RWPE2 (cell line): ENCODE data around the gene SOX6.

Source experiments
- ATAC-seq: fragments of 200-7000 bp; cut with Tn5 transposase; 3 replicates; pipeline ENCODE4 v1.9.1; 2021; ENCODE audit warnings: low read depth
- DNase-seq: peaks from one replicate; pipeline ENCODE4 v3.0.0-alpha.2; 2020; ENCODE audit warnings: low spot score
- H3K27ac ChIP-seq: fragments of 450-650 bp; 2 replicates; pipeline ENCODE4 v1.5.1; 2017; ENCODE audit warnings: mild to moderate bottlenecking; ENCODE audit not compliant: poor library complexity, severe bottlenecking
- H3K27me3 ChIP-seq: fragments of 250-450 bp; sonication (Bioruptor Pico); 2 replicates; pipeline ENCODE4 v1.5.1; 2021; ENCODE audit warnings: mild to moderate bottlenecking, moderate library complexity; ENCODE audit not compliant: insufficient read depth, poor library complexity, severe bottlenecking
- H3K36me3 ChIP-seq: fragments of 250-450 bp; sonication (Bioruptor Pico); 2 replicates; pipeline ENCODE4 v1.5.1; 2020; ENCODE audit warnings: low read depth, mild to moderate bottlenecking, moderate library complexity
- H3K4me1 ChIP-seq: fragments of 250-450 bp; sonication (Bioruptor Pico); 2 replicates; pipeline ENCODE4 v1.5.1; 2021; ENCODE audit warnings: mild to moderate bottlenecking, moderate library complexity; ENCODE audit not compliant: insufficient read depth, poor library complexity, severe bottlenecking
- H3K4me3 ChIP-seq: fragments of 250-450 bp; sonication (Bioruptor Pico); 2 replicates; pipeline ENCODE4 v1.5.1; 2021; ENCODE audit warnings: mild to moderate bottlenecking, moderate library complexity; ENCODE audit not compliant: severe bottlenecking
- H3K9me3 ChIP-seq: fragments of 250-450 bp; sonication (Bioruptor Pico); 2 replicates; pipeline ENCODE4 v1.5.1; 2021; ENCODE audit warnings: mild to moderate bottlenecking, moderate library complexity; ENCODE audit not compliant: severe bottlenecking
- TF ChIP-seq, protein P1 (sequence below): fragments of 450-650 bp; IDR thresholded peaks from one replicate; pipeline ENCODE4 v1.5.1; 2017; ENCODE audit warnings: mild to moderate bottlenecking, moderate library complexity; ENCODE audit not compliant: poor library complexity, severe bottlenecking

Gene SOX6

DNA sequence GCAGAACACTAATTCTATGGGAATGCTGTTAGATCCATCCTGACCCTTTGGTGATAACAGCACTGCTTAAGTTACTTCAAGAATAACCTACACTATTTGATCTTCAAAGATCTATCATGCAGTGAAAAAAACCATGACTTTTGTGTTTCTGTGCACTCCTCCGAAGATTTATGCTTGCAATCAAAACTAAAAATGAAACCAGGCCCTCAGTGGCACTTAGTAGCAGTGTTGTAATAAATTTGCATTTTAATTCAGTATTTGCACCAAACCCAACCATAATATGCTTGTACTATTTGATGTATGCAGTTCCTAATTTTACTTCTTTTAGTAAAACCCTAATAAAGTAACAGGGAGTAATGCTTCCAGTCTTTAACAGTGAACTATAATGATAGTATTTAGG lies 130.7 kb downstream of the SOX6 start:
- no peak overlapping the region for H3K27ac ChIP-seq
- DNase-seq: no peak
- TF ChIP-seq, protein P1, sequence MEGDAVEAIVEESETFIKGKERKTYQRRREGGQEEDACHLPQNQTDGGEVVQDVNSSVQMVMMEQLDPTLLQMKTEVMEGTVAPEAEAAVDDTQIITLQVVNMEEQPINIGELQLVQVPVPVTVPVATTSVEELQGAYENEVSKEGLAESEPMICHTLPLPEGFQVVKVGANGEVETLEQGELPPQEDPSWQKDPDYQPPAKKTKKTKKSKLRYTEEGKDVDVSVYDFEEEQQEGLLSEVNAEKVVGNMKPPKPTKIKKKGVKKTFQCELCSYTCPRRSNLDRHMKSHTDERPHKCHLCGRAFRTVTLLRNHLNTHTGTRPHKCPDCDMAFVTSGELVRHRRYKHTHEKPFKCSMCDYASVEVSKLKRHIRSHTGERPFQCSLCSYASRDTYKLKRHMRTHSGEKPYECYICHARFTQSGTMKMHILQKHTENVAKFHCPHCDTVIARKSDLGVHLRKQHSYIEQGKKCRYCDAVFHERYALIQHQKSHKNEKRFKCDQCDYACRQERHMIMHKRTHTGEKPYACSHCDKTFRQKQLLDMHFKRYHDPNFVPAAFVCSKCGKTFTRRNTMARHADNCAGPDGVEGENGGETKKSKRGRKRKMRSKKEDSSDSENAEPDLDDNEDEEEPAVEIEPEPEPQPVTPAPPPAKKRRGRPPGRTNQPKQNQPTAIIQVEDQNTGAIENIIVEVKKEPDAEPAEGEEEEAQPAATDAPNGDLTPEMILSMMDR: no peak
- no peak overlapping the region for H3K4me3 ChIP-seq
- no peaks in the 10 kb centered on the region for H3K36me3 ChIP-seq
- ATAC-seq: no peak
- H3K9me3 ChIP-seq: no peaks in the 10 kb centered on the region
- H3K27me3 ChIP-seq: no peaks in the 10 kb centered on the region
- H3K4me1 ChIP-seq: no peaks in the 10 kb centered on the region

- DNase-seq: no peak
- ATAC-seq: no peak
- Histone ChIP-seq H3K9me3 (no peaks in the 10 kb centered on the region), H3K36me3 (no peaks in the 10 kb centered on the region), H3K4me1 (no peaks in the 10 kb centered on the region), H3K4me3 (no peak overlapping the region), H3K27me3 (no peaks in the 10 kb centered on the region), H3K27ac (no peak overlapping the region)
- TF ChIP-seq, protein P1: no peak
Measured at GRCh38 chr11:16223558-16223957, 132.8 kb downstream of the SOX6 start.

DNA sequence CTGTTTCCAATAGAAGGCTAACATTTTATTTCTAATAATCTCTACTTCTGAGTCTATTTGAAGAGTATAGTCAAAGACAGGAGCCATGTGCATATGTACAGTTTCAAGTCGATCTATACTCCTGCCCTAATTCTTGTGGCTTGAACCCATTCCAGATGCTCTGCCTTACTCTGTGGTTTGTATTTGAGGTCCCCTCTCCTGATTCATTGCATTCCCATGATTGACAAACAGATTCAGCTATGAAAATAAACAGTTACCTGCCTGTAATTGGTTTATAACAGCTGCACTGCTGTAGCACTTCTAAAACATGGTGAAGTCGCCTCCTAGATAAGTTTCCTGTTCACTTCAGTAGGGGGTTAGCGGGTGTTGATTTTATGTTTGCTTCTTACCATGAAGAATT lies 138.7 kb downstream of the SOX6 start:
- Histone ChIP-seq H3K4me1 (no peaks in the 10 kb centered on the region), H3K4me3 (no peak overlapping the region), H3K27me3 (no peaks in the 10 kb centered on the region), H3K9me3 (no peaks in the 10 kb centered on the region), H3K36me3 (no peaks in the 10 kb centered on the region), H3K27ac (no peak overlapping the region)
- ATAC-seq: no peak
- TF ChIP-seq, protein P1: no peak
- no peak for DNase-seq

DNA sequence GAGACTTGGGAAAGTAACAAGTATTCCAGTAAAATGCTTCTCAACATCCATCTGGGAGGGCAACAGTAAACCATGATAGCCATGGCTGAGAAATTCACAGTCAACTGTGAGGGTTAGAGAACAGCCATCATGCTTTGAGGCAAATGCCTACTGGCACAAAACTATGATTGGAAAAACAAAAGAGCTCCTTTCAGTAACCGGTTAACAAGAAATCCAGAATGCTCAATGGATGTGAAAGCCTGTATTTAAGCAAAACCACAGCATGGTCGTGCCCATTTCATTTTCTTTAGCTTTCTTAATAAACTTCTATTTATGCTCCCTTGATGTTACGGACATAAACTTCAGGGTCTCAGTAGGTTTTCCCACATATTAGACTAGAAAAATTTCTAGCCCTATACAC lies 139.5 kb downstream of the SOX6 start:
- no peak for ATAC-seq
- no peak for DNase-seq
- H3K36me3 ChIP-seq: no peaks in the 10 kb centered on the region
- H3K4me3 ChIP-seq: no peak overlapping the region
- H3K9me3 ChIP-seq: no peaks in the 10 kb centered on the region
- H3K4me1 ChIP-seq: no peaks in the 10 kb centered on the region
- TF ChIP-seq, protein P1: no peak
- no peaks in the 10 kb centered on the region for H3K27me3 ChIP-seq
- H3K27ac ChIP-seq: no peak overlapping the region

GRCh38 chr11:16215352-16215751 lies 141.0 kb downstream of the SOX6 start:
- H3K4me3 ChIP-seq: no peak overlapping the region
- H3K27me3 ChIP-seq: no peaks in the 10 kb centered on the region
- no peaks in the 10 kb centered on the region for H3K9me3 ChIP-seq
- H3K4me1 ChIP-seq: no peaks in the 10 kb centered on the region
- DNase-seq (no peak), ATAC-seq (no peak)
- H3K36me3 ChIP-seq: no peaks in the 10 kb centered on the region
- TF ChIP-seq, protein P1: no peak
- H3K27ac ChIP-seq: no peak overlapping the region
